A673 (cell line): ENCODE results near the gene PLD4. TPM values are rescaled to one million over a fixed set of nuclear protein-coding genes. Genes with fewer than 3 reads are reported as not detected.
"Not testable (repeated sequence)": the region's sequence is repeated elsewhere in the genome, so short reads cannot be mapped to it uniquely, and the experiment has no call there.

Experiments used
- BruUV-seq: library from RNA; stranded (reverse); fragments of 400-500 nt; replicated peaks from 2 replicates; lab custom pipeline; 2021; lab: Mats Ljungman, UMichigan
- CTCF ChIA-PET: fragments of 300-600 bp; sonication (Branson Sonifier 250); formaldehyde crosslinking; loops from one replicate; lab custom pipeline; 2022; ENCODE audit warnings: antibody characterized with exemption; lab: Charles Lee
- POLR2A ChIA-PET: fragments of 300-600 bp; sonication (Branson Sonifier 250); formaldehyde crosslinking; loops from one replicate; lab custom pipeline; 2022; ENCODE audit warnings: antibody characterized with exemption; ENCODE audit not compliant: low non-redundant PET; lab: Charles Lee
- DNase-seq: peaks from one replicate; pipeline ENCODE4 v3.0.0-alpha.2; 2015; ENCODE audit warnings: low spot score
- H3K27ac ChIP-seq: fragments of 200-600 bp; sonication (generic); 2 replicates; pipeline ENCODE4 v1.5.1; 2016; ENCODE audit warnings: mixed run types, low read depth, mild to moderate bottlenecking, mixed read lengths, antibody characterized with exemption, low read length; ENCODE audit not compliant: poor library complexity, severe bottlenecking
- H3K27me3 ChIP-seq: fragments of 200-600 bp; sonication (generic); replicated peaks from 2 replicates; pipeline ENCODE4 v1.6.1; 2017; ENCODE audit warnings: mixed run types, low read depth, mild to moderate bottlenecking, mixed read lengths, antibody characterized with exemption, low read length; ENCODE audit not compliant: insufficient read depth, poor library complexity
- H3K36me3 ChIP-seq: fragments of 200-600 bp; sonication (generic); 2 replicates; pipeline ENCODE4 v1.6.1; 2016; ENCODE audit warnings: mixed run types, mild to moderate bottlenecking, mixed read lengths, antibody characterized with exemption, low read length; ENCODE audit not compliant: insufficient read depth, poor library complexity, severe bottlenecking
- H3K4me1 ChIP-seq: fragments of 200-600 bp; sonication (generic); 2 replicates; pipeline ENCODE4 v1.6.1; 2017; ENCODE audit warnings: mixed run types, mild to moderate bottlenecking, mixed read lengths, antibody characterized with exemption, low read length; ENCODE audit not compliant: insufficient read depth, poor library complexity, severe bottlenecking
- H3K4me3 ChIP-seq: fragments of 200-600 bp; sonication (generic); 2 replicates; pipeline ENCODE4 v1.5.1; 2016; ENCODE audit warnings: low read depth, mixed run types, mild to moderate bottlenecking, mixed read lengths, low read length; ENCODE audit not compliant: poor library complexity, severe bottlenecking
- H3K9me3 ChIP-seq: fragments of 200-600 bp; sonication (generic); 2 replicates; pipeline ENCODE4 v1.6.1; 2016; ENCODE audit warnings: mixed run types, low read depth, mild to moderate bottlenecking, mixed read lengths, antibody characterized with exemption, low read length; ENCODE audit not compliant: poor library complexity, severe bottlenecking
- EZH2 ChIP-seq: fragments of 200-600 bp; sonication (generic); IDR thresholded peaks from 2 replicates; pipeline ENCODE4 v1.6.1; 2017; ENCODE audit warnings: borderline replicate concordance, low read depth, mild to moderate bottlenecking, mixed read lengths, antibody characterized with exemption, low read length; ENCODE audit not compliant: poor library complexity, severe bottlenecking
- intact Hi-C: fragments of 100-400 bp; cut with micrococcal nuclease; formaldehyde crosslinking; loops from one replicate; pipeline ENCODE4 v1.10.0; 2022; ENCODE audit not compliant: unreplicated experiment
- total RNA-seq: library from RNA; stranded (reverse); gene quantifications from 2 replicates; pipeline ENCODE4 v1.2.3, GENCODE V29; 2021
- TF ChIP-seq, protein P1 (sequence below): fragments of 300-800, 200-600 bp; sonication (generic); conservative IDR thresholded peaks from 2 replicates; pipeline ENCODE4 v1.5.1; 2017; ENCODE audit warnings: low read depth, mild to moderate bottlenecking, antibody characterized with exemption, low read length, moderate library complexity, mixed read lengths

Gene PLD4
- total RNA-seq, 1 experiment from 2014 or later, result not detected

DNA sequence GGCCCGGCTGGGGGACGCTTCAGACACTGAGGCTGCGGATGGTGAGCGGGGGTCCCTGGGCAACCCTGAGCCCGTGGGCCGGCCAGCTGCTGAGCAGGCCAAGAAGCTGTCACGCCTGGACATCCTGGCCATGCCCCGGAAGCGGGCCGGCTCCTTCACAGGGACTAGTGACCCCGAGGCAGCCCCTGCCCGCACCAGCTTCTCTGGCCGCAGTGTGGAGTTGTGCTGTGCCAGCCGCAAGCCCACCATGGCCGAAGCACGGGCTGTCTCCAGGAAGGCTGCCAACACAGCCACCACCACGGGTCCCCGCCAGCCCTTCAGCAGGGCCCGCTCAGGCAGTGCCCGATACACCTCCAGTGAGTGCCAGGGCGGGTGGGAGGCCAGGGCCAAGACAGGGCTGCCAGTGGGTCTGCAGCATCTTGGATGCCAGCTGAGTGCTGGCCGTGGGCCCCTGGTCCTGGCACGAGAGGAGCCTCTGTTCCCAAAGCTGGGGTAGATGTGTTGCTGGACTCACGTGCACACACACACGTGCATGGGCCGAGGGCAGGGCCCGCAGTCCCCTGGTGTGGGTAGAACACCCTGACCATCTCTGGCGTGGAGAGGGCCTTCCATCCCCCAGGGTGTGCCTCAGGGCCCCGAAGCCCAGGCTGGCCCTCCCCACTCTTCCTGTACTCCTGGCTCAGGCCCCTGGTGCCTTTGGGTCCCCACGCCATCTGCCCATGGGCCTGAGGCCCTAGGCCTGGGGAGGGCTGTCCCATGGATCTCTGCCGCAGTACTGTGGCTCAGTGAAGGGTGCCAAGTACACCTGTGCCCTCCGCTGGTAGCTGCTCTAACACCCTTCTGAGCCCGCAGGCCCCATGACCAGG lies 36.8 kb upstream of the PLD4 start:
- CTCF ChIA-PET, result no interaction called here
- no peaks in the 10 kb centered on the region for H3K4me1 ChIP-seq
- BruUV-seq, result no TSS peak
- no peak for DNase-seq
- intact Hi-C loops, result no loop called here
- POLR2A ChIA-PET, result no interaction called here
- H3K36me3 ChIP-seq, result no peaks in the 10 kb centered on the region
- no peak overlapping the region for H3K27ac ChIP-seq
- no peaks in the 10 kb centered on the region for H3K27me3 ChIP-seq
- H3K9me3 ChIP-seq, result no peaks in the 10 kb centered on the region
- TF ChIP-seq EZH2, result no peak
- TF ChIP-seq, protein P1, sequence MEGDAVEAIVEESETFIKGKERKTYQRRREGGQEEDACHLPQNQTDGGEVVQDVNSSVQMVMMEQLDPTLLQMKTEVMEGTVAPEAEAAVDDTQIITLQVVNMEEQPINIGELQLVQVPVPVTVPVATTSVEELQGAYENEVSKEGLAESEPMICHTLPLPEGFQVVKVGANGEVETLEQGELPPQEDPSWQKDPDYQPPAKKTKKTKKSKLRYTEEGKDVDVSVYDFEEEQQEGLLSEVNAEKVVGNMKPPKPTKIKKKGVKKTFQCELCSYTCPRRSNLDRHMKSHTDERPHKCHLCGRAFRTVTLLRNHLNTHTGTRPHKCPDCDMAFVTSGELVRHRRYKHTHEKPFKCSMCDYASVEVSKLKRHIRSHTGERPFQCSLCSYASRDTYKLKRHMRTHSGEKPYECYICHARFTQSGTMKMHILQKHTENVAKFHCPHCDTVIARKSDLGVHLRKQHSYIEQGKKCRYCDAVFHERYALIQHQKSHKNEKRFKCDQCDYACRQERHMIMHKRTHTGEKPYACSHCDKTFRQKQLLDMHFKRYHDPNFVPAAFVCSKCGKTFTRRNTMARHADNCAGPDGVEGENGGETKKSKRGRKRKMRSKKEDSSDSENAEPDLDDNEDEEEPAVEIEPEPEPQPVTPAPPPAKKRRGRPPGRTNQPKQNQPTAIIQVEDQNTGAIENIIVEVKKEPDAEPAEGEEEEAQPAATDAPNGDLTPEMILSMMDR, result no peak
- no peak overlapping the region for H3K4me3 ChIP-seq

DNA sequence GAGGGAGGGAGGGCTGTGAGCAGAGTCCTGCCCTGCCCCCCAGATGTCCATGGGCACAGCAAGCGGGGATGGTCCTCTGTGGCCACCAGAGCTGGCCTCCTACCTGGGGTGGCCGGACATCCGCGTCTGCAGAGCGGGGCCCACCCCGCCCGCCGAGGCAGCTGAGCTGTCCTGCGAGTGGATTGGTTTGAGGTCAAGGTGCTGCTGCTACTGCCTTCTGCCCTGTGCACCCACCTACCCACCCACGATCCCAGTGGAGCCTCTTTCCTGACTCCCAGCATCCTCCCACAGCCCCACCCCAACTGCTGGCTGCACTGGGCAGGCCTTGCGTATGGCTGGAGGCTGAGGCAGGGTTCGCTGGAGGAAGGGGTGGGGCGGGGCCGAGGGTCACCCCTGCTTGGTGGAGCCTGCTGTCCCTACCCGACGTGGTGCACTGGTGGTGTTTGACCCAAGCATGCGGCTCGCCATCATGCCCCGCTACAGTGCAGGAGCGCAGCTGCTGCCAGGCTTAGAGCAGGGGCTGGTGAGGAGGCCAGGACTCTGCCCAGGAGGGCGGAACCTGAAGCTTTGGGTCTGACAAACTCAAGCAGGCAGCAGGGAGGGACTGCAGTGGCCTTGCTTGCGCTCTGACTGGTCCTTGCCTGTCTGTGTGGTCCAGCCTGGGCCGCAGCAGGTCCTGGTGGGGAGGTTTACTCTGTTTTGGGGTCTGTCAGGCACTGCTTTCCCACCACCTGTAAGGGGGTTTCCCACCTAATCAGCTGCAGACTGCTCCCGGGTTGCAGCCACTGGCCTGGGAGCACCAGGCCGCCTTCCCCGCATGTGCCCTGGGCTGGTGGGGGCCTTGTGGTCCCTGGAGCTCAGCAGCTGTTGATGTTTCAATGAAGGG lies 35.9 kb upstream of the PLD4 start:
- H3K36me3 ChIP-seq, result no peaks in the 10 kb centered on the region
- H3K4me3 ChIP-seq, result no peak overlapping the region
- ChIA-PET CTCF (no interaction called here), POLR2A (no interaction called here)
- H3K9me3 ChIP-seq, result no peaks in the 10 kb centered on the region
- TF ChIP-seq EZH2, result no peak
- TF ChIP-seq, protein P1, result no peak
- BruUV-seq, result no TSS peak
- intact Hi-C loops, result no loop called here
- H3K27ac ChIP-seq, result no peak overlapping the region
- no peak for DNase-seq
- no peaks in the 10 kb centered on the region for H3K4me1 ChIP-seq
- no peaks in the 10 kb centered on the region for H3K27me3 ChIP-seq

DNA sequence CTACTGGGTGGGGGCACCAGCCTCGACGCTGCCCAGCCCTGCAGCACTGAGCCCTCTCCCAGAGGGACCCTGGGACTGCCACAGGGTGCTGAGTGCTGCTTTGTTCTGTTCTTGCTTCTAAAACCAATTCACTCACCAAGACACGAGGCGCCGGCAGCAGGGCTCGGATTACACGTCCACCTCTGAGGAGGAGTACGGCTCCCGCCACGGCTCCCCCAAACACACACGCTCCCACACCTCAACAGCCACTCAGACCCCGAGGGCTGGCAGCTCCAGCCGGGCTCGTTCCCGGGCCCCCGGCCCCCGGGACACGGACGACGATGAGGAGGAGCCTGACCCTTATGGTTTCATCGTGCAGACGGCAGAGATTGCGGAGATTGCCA lies 35.3 kb upstream of the PLD4 start:
- Histone ChIP-seq H3K4me1 (no peaks in the 10 kb centered on the region), H3K4me3 (no peak overlapping the region), H3K9me3 (no peaks in the 10 kb centered on the region), H3K27ac (no peak overlapping the region), H3K36me3 (no peaks in the 10 kb centered on the region), H3K27me3 (no peaks in the 10 kb centered on the region)
- BruUV-seq, result no TSS peak
- no peak for DNase-seq
- ChIA-PET CTCF (no interaction called here), POLR2A (no interaction called here)
- no peak for TF ChIP-seq EZH2
- TF ChIP-seq, protein P1, result no peak
- intact Hi-C loops, result no loop called here

DNA sequence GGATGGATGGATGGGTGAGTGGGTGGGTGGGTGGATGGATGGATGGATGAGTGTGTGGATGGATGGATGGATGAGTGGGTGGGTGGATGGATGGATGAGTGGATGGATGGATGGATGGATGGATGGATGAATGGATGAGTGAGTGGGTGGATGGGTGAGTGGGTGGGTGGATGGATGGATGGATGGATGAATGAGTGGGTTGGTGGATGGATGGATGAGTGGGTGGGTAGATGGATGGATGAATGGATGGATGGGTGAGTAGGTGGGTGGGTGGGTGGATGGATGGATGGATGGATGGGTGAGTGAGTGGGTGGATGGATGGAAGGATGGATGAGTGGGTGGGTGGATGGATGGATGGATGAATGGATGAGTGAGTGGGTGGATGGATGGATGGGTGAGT lies 34.4 kb upstream of the PLD4 start:
- intact Hi-C loops, H3K4me1 ChIP-seq, DNase-seq, CTCF ChIA-PET, BruUV-seq, H3K27me3 ChIP-seq, POLR2A ChIA-PET, H3K4me3 ChIP-seq, H3K27ac ChIP-seq, H3K9me3 ChIP-seq, H3K36me3 ChIP-seq: not testable (repeated sequence)
